Bronchial epithelial cell (primary cell): ENCODE data around the gene C8B. TPM values are rescaled to one million over a fixed set of nuclear protein-coding genes. Genes with fewer than 3 reads are reported as not detected.
A peak's percentile ranks its signal among the peaks of the same experiment; 100 is the strongest.

Experiments
- DNase-seq: peaks from one replicate; pipeline ENCODE4 v3.0.0-alpha.2; 2010; ENCODE audit warnings: low read depth
- FAIRE-seq: peaks from 2 replicates; lab custom pipeline; 2011; peaks lifted over from hg19 to GRCh38; lab: Jason Lieb, UNC
- H3K27me3 ChIP-seq: 2 replicates; pipeline ENCODE4 v1.5.1; 2011; ENCODE audit warnings: low read length; ENCODE audit not compliant: control insufficient read depth, insufficient read depth
- H3K36me3 ChIP-seq: 2 replicates; pipeline ENCODE4 v1.5.1; 2011; ENCODE audit warnings: low read length; ENCODE audit not compliant: control insufficient read depth, insufficient read depth
- H3K4me3 ChIP-seq: 2 replicates; pipeline ENCODE4 v1.5.1; 2011; ENCODE audit warnings: mild to moderate bottlenecking, low read depth, low read length, control low read depth
- total RNA-seq: library from RNA; depleted of rRNA; stranded (reverse); fragments of >200 nt; gene quantifications from 2 replicates; pipeline ENCODE4 v1.2.1, GENCODE V29; 2014
- TF ChIP-seq, protein P1 (sequence below): IDR thresholded peaks from 2 replicates; pipeline ENCODE4 v1.5.1; 2011; ENCODE audit warnings: mild to moderate bottlenecking, moderate library complexity, low read length, control low read depth, inconsistent platforms; ENCODE audit not compliant: insufficient read depth, severe bottlenecking

C8B gene
- total RNA-seq, 1 donor from 2014 or later = not detected

- DNase-seq (no peak), FAIRE-seq (no peak)
- Histone ChIP-seq H3K27me3 (no peaks in the 10 kb centered on the region), H3K36me3 (no peaks in the 10 kb centered on the region), H3K4me3 (no peak overlapping the region)
- TF ChIP-seq, protein P1, sequence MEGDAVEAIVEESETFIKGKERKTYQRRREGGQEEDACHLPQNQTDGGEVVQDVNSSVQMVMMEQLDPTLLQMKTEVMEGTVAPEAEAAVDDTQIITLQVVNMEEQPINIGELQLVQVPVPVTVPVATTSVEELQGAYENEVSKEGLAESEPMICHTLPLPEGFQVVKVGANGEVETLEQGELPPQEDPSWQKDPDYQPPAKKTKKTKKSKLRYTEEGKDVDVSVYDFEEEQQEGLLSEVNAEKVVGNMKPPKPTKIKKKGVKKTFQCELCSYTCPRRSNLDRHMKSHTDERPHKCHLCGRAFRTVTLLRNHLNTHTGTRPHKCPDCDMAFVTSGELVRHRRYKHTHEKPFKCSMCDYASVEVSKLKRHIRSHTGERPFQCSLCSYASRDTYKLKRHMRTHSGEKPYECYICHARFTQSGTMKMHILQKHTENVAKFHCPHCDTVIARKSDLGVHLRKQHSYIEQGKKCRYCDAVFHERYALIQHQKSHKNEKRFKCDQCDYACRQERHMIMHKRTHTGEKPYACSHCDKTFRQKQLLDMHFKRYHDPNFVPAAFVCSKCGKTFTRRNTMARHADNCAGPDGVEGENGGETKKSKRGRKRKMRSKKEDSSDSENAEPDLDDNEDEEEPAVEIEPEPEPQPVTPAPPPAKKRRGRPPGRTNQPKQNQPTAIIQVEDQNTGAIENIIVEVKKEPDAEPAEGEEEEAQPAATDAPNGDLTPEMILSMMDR = no peak
Measured at GRCh38 chr1:56921479-56921878, 44.3 kb downstream of the C8B start.

GRCh38 chr1:56920591-56921001, 45.2 kb downstream of the C8B start:
- no peak overlapping the region for H3K4me3 ChIP-seq
- DNase-seq (no peak), FAIRE-seq (no peak)
- no peaks in the 10 kb centered on the region for H3K36me3 ChIP-seq
- no peaks in the 10 kb centered on the region for H3K27me3 ChIP-seq
- TF ChIP-seq, protein P1 = no peak

DNA sequence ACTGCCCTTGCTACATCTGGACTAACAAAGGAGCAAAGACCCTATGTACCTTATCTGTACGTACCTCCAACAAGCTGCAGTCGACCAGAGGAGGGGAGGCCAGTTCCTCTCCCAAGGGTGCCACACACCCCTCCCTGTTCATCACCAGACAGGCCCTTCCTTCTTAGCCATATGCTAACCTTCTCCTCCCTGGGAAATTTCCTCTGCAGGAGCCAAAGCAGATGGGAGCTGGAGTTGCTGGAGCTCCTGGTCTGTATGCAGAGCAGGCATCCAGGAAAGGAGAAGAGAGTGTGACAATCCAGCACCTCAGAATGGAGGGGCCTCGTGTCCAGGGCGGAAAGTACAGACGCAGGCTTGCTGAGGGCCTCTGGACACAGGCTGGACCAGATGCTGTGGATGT, 48.5 kb downstream of the C8B start:
- FAIRE-seq = no peak

GRCh38 chr1:56916630-56917029, 49.2 kb downstream of the C8B start:
- H3K4me3 ChIP-seq = no peak overlapping the region
- TF ChIP-seq, protein P1 = no peak
- FAIRE-seq (no peak), DNase-seq (no peak)
- H3K36me3 ChIP-seq = no peaks in the 10 kb centered on the region
- no peaks in the 10 kb centered on the region for H3K27me3 ChIP-seq

More for the DNA sequence above, 48.5 kb downstream of the C8B start:
- TF ChIP-seq, protein P1 = no peak
- Histone ChIP-seq H3K4me3 (no peak overlapping the region), H3K27me3 (no peaks in the 10 kb centered on the region), H3K36me3 (no peaks in the 10 kb centered on the region)
- no peak for DNase-seq

- DNase-seq (peak; percentile 43), FAIRE-seq (no peak)
- TF ChIP-seq, protein P1 = no peak
- no peaks in the 10 kb centered on the region for H3K27me3 ChIP-seq
- H3K36me3 ChIP-seq = no peaks in the 10 kb centered on the region
- no peak overlapping the region for H3K4me3 ChIP-seq
Measured at GRCh38 chr1:56915960-56916359, 49.9 kb downstream of the C8B start.

DNA sequence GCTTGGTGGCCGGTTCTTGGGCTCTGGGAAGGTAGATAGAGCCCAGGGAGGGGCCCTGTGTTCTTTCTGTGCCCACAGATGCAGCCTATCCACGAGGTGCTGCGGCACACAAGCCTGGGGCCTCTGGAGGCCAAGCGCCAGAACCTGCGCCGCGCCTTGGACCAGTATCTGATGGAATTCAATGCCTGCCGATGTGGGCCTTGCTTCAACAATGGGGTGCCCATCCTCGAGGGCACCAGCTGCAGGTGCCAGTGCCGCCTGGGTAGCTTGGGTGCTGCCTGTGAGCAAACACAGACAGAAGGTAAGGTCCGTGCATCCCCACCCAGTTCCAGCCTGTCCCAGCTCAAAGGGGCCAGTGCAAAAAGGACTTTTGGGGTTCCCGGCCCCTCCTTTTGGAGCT, 53.5 kb downstream of the C8B start:
- Histone ChIP-seq H3K27me3 (no peaks in the 10 kb centered on the region), H3K36me3 (no peaks in the 10 kb centered on the region), H3K4me3 (no peak overlapping the region)
- no peak for FAIRE-seq
- TF ChIP-seq, protein P1 = no peak
- DNase-seq = no peak
